ENCODE measurements around the gene CHRD. TPM values are rescaled to one million over a fixed set of nuclear protein-coding genes. Genes with fewer than 3 reads are reported as not detected.

Gene CHRD
- total RNA-seq, 4 donors from 2014 or later = 8.2 to 27.4 (median 16.5) TPM

- peaks cover 3 to 34% (median 10%) of the 10 kb centered on the region in 3 donors for H3K4me1 ChIP-seq
- H3K36me3 ChIP-seq = peaks cover 0 to 49% of the 10 kb centered on the region in 2 donors
- ATAC-seq = no peak
- no peak overlapping the region for H3K27ac ChIP-seq
- H3K4me3 ChIP-seq = no peak overlapping the region
- no peaks in the 10 kb centered on the region for H3K9me3 ChIP-seq
- 100% methylated on average over 3 of the region's 24 CpGs; no CpG with 5 or more reads in 1 of the 2 donors for WGBS, 2 donors (ENCODE audit: low coverage in 1 of 2)
- TF ChIP-seq POLR2A (IDR thresholded peaks at IDR 0.05) = no peak
- TF ChIP-seq EP300 (IDR thresholded peaks at IDR 0.05) = no peak
- H3K27me3 ChIP-seq = no peaks in the 10 kb centered on the region
Observed at GRCh38 chr3:184357248-184358123, 22.4 kb upstream of the CHRD start.

- H3K4me1 ChIP-seq = peaks cover 3 to 35% (median 10%) of the 10 kb centered on the region in 3 donors
Observed at GRCh38 chr3:184358124-184358767, 21.6 kb upstream of the CHRD start.

GRCh38 chr3:184358921-184359350 lies 20.9 kb upstream of the CHRD start:
- TF ChIP-seq POLR2AphosphoS5 (IDR thresholded peaks at IDR 0.05) = no peak
- Histone ChIP-seq H3K9me3 (no peaks in the 10 kb centered on the region), H3K27ac (no peak overlapping the region), H3K36me3 (peaks cover 0 to 37% of the 10 kb centered on the region in 2 donors), H3K27me3 (no peaks in the 10 kb centered on the region), H3K4me3 (no peak overlapping the region), H3K4me1 (peaks cover 3 to 41% (median 14%) of the 10 kb centered on the region in 3 donors)
- WGBS, 2 donors (ENCODE audit: low coverage in 1 of 2) = 60% methylated on average over 1 of the region's 14 CpGs; no CpG with 5 or more reads in 1 of the 2 donors
- ATAC-seq = no peak

More at GRCh38 chr3:184358124-184358767, 21.6 kb upstream of the CHRD start:
- peaks cover 0 to 41% of the 10 kb centered on the region in 2 donors for H3K36me3 ChIP-seq
- H3K27ac ChIP-seq = no peak overlapping the region
- H3K9me3 ChIP-seq = no peaks in the 10 kb centered on the region
- no peak for ATAC-seq
- 88 to 100% methylated on average over 3 to 7 of the region's 12 CpGs for WGBS, 2 donors (ENCODE audit: low coverage in 1 of 2)
- no peak overlapping the region for H3K4me3 ChIP-seq
- H3K27me3 ChIP-seq = no peaks in the 10 kb centered on the region
- TF ChIP-seq CTCF (IDR thresholded peaks at IDR 0.05) = no peak
- no peak for TF ChIP-seq EP300 (IDR thresholded peaks at IDR 0.05)
- no peak for TF ChIP-seq POLR2AphosphoS5 (IDR thresholded peaks at IDR 0.05)
- no peak for TF ChIP-seq POLR2A (IDR thresholded peaks at IDR 0.05)

GRCh38 chr3:184359610-184360009 lies 20.2 kb upstream of the CHRD start:
- H3K4me3 ChIP-seq = no peak overlapping the region
- WGBS, 2 donors (ENCODE audit: low coverage in 1 of 2) = 14 to 55% methylated on average over 2 to 4 of the region's 9 CpGs
- H3K36me3 ChIP-seq = peaks cover 0 to 37% of the 10 kb centered on the region in 2 donors
- TF ChIP-seq POLR2A (IDR thresholded peaks at IDR 0.05) = no peak
- TF ChIP-seq CTCF (IDR thresholded peaks at IDR 0.05) = no peak
- TF ChIP-seq EP300 (IDR thresholded peaks at IDR 0.05) = no peak
- no peak for TF ChIP-seq POLR2AphosphoS5 (IDR thresholded peaks at IDR 0.05)
- no peak for ATAC-seq
- H3K9me3 ChIP-seq = no peaks in the 10 kb centered on the region
- no peak overlapping the region for H3K27ac ChIP-seq
- no peaks in the 10 kb centered on the region for H3K27me3 ChIP-seq
- peaks cover 3 to 43% (median 16%) of the 10 kb centered on the region in 3 donors for H3K4me1 ChIP-seq

- Histone ChIP-seq H3K4me1 (peaks cover 3 to 48% (median 16%) of the 10 kb centered on the region in 3 donors), H3K9me3 (no peaks in the 10 kb centered on the region), H3K4me3 (peak overlapping the region in 1 of 2 donors; percentile 92), H3K36me3 (peaks cover 0 to 36% of the 10 kb centered on the region in 2 donors), H3K27me3 (no peaks in the 10 kb centered on the region), H3K27ac (peak overlapping the region in 3 of 4 donors; percentile 95 to 100 (median 98))
- no peak for ATAC-seq
- 69 to 71% methylated on average over 7 to 9 of the region's 12 CpGs for WGBS, 2 donors (ENCODE audit: low coverage in 1 of 2)
- TF ChIP-seq POLR2A (IDR thresholded peaks at IDR 0.05) (no peak), POLR2AphosphoS5 (IDR thresholded peaks at IDR 0.05) (no peak), EP300 (IDR thresholded peaks at IDR 0.05) (no peak), CTCF (IDR thresholded peaks at IDR 0.05) (no peak)
Observed at GRCh38 chr3:184360070-184360928, 19.6 kb upstream of the CHRD start.

Measured in gastroesophageal sphincter (tissue), 4 donors.